Activated T-cell treated with anti-CD3 and anti-CD28 coated beads, Interleukin-2, amount 50 U/mL, for 72 hours (primary cell): Measurements from ENCODE around the gene RHOT1. TPM values are rescaled to one million over a fixed set of nuclear protein-coding genes. Genes with fewer than 3 reads are reported as not detected.

Source experiments
- ATAC-seq, 2 donors: fragments of 150-1000 bp; cut with Tn5 transposase; replicated peaks in 1 of 2; 2 replicates each; pipeline ENCODE4 v1.10.0; 2021; ENCODE audit warnings: moderate library complexity in 2 of 2, mild to moderate bottlenecking in 1 of 2
- DNase-seq, 2 donors: peaks; one replicate each; pipeline ENCODE4 v3.0.0; 2021 to 2022; ENCODE audit warnings: mixed read lengths in 1 of 2
- H3K27ac Mint-ChIP-seq: one replicate; pipeline ENCODE4 v1.8.0; 2022; ENCODE audit warnings: mild to moderate bottlenecking, moderate library complexity, mixed read lengths
- H3K27me3 Mint-ChIP-seq: one replicate; pipeline ENCODE4 v1.8.0; 2022; ENCODE audit warnings: low read depth, mixed read lengths
- H3K36me3 Mint-ChIP-seq, 2 donors: one replicate each; pipeline ENCODE4 v1.8.0; 2022; ENCODE audit warnings: mixed read lengths in 2 of 2, mild to moderate bottlenecking in 1 of 2; ENCODE audit not compliant: insufficient read depth in 2 of 2
- H3K4me1 Mint-ChIP-seq: one replicate; pipeline ENCODE4 v1.8.0; 2022; ENCODE audit warnings: low read depth, mixed read lengths
- H3K4me3 Mint-ChIP-seq, 2 donors: one replicate each; pipeline ENCODE4 v1.8.0; 2022; ENCODE audit warnings: mild to moderate bottlenecking in 2 of 2, mixed read lengths in 2 of 2, moderate library complexity in 2 of 2
- H3K9me3 Mint-ChIP-seq, 2 donors: one replicate each; pipeline ENCODE4 v1.8.0; 2022; ENCODE audit warnings: mixed read lengths in 2 of 2
- total RNA-seq, 2 donors: library from RNA; stranded (reverse); gene quantifications; one replicate each; pipeline ENCODE4 v1.2.3, GENCODE V29; 2022

The RHOT1 gene
- total RNA-seq, 2 donors from 2014 or later: 24.2 to 29.9 TPM

DNA sequence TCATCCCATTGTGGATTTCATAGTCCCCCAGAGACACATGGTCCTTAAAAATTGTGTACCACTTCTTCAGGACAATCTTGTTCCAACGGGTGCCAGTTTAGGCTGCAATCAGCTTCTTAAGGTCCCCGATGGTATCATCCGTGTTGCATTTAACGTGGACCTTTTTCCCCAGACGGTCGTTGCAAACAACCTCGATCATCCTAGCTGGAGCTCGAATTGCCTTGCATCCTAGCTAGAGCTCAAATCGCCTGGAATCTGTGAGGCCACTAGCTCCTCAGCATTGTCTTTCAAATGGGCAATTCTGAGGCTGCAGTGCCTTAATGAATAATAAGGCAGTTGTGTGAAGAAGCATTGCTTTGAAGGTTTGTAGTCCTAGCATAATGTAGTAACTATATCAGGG, 85.6 kb downstream of the RHOT1 start:
- H3K36me3 Mint-ChIP-seq: peaks cover 0 to 3% of the 10 kb centered on the region in 2 donors
- H3K27me3 Mint-ChIP-seq: no peaks in the 10 kb centered on the region
- DNase-seq: no peak
- H3K9me3 Mint-ChIP-seq: no peaks in the 10 kb centered on the region
- no peak overlapping the region for H3K4me3 Mint-ChIP-seq
- ATAC-seq: no peak
- no peak overlapping the region for H3K27ac Mint-ChIP-seq
- H3K4me1 Mint-ChIP-seq: peaks cover 4% of the 10 kb centered on the region

DNA sequence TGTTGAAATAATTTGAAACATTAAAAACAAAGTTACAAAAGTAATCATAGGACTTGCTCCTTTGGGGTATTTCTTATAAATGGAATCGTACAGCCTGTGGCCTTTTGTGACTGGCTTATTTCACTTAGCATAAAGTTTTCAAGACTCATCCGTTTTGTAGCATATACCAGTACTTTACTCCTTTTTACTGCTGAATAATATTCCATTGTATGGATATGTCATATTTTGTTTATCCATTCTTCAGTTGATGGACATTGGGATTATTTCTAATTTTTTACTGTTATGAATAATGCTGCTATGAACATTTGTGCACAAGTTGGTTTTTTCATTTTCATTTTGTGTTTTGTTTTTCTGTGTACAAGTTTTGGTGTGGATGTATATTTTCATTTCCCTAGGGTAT, 93.3 kb downstream of the RHOT1 start:
- H3K36me3 Mint-ChIP-seq: no peaks in the 10 kb centered on the region

DNA sequence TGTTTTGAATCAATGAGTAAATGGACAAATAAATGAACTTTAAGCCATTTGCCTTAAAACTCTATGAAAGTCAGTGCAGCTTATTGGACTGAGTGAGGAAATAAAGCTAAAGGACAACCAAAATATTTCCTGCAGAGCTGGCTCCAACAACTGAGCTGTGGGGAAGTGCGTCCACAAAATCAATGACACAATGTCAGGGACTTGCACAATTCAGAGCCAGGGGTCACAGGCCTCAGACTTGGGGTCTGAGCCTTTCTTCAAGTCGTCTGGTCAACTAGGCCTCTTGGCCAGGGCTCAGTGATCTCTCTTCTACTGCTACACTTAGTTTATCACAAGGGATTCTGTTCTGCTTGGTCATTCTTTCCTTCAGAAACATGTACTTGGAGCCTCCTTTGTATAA, 97.2 kb downstream of the RHOT1 start:
- Mint-ChIP-seq H3K27me3 (no peaks in the 10 kb centered on the region), H3K4me3 (no peak overlapping the region), H3K9me3 (no peaks in the 10 kb centered on the region), H3K27ac (no peak overlapping the region), H3K36me3 (no peaks in the 10 kb centered on the region), H3K4me1 (no peaks in the 10 kb centered on the region)
- ATAC-seq (no peak), DNase-seq (no peak)

More for the DNA sequence above, 93.3 kb downstream of the RHOT1 start:
- DNase-seq: no peak
- no peaks in the 10 kb centered on the region for H3K27me3 Mint-ChIP-seq
- no peak overlapping the region for H3K4me3 Mint-ChIP-seq
- ATAC-seq: no peak
- H3K27ac Mint-ChIP-seq: no peak overlapping the region
- H3K4me1 Mint-ChIP-seq: peaks cover 6% of the 10 kb centered on the region
- no peaks in the 10 kb centered on the region for H3K9me3 Mint-ChIP-seq

DNA sequence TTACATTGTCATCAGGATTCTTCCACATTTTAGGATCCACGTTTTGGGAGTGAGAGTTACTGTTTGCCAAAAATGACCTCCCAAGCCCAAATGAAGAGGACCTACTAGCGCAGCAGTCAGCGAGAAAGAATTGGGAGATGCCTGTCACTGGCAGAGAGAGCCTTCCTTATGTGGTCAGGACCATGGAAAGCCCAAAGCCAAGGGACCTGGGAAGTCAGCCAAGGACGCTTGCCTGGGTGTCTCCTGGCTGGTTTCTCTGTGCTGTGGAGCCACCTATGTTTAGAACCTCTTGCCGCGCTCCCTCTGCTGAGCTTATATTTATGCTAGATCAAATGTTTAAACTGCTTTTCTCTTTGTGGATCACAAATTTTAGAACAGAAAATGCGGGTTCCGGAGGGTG, 98.4 kb downstream of the RHOT1 start:
- H3K27me3 Mint-ChIP-seq: no peaks in the 10 kb centered on the region
- H3K27ac Mint-ChIP-seq: no peak overlapping the region
- H3K36me3 Mint-ChIP-seq: no peaks in the 10 kb centered on the region
- H3K4me1 Mint-ChIP-seq: no peaks in the 10 kb centered on the region
- no peak overlapping the region for H3K4me3 Mint-ChIP-seq
- DNase-seq: no peak
- H3K9me3 Mint-ChIP-seq: no peaks in the 10 kb centered on the region
- ATAC-seq: no peak

- Mint-ChIP-seq H3K9me3 (no peaks in the 10 kb centered on the region), H3K4me3 (no peak overlapping the region), H3K36me3 (no peaks in the 10 kb centered on the region), H3K27ac (no peak overlapping the region), H3K4me1 (no peaks in the 10 kb centered on the region), H3K27me3 (no peaks in the 10 kb centered on the region)
- ATAC-seq: no peak
- DNase-seq: no peak
Observed at GRCh38 chr17:32241640-32242039, 99.3 kb downstream of the RHOT1 start.

GRCh38 chr17:32249475-32249874, 107.2 kb downstream of the RHOT1 start:
- H3K4me1 Mint-ChIP-seq: no peaks in the 10 kb centered on the region
- no peaks in the 10 kb centered on the region for H3K27me3 Mint-ChIP-seq
- H3K4me3 Mint-ChIP-seq: no peak overlapping the region
- no peaks in the 10 kb centered on the region for H3K9me3 Mint-ChIP-seq
- H3K27ac Mint-ChIP-seq: no peak overlapping the region
- no peaks in the 10 kb centered on the region for H3K36me3 Mint-ChIP-seq
- ATAC-seq (no peak), DNase-seq (no peak)

DNA sequence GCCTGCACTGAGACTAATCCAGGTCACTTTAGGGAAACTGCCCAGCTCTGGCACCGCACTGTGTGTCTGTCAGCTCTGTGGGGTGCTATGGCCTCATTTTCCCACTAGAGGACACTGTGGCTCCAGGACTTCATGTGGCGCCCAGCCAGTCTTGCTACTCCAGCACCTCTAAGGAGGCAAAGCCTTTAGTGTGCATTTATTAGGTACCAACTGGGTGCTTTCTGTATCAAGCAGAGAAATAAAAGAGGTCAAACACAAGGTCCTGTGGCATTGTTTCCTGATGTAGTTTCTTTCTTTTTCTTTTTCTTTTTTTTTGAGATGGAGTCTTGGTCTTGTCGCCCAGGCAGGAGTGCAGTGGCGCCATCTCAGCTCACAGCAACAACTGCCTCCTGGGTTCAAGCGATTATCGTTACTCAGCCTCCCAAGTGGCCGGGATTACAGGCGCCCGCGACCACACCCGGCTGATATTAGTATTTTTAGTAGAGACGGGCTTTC, 110.9 kb downstream of the RHOT1 start:
- DNase-seq (peak; percentile 74 to 75), ATAC-seq (peak; percentile 88 to 91)
- no peaks in the 10 kb centered on the region for H3K9me3 Mint-ChIP-seq
- peaks cover 5% of the 10 kb centered on the region for H3K27me3 Mint-ChIP-seq
- no peak overlapping the region for H3K4me3 Mint-ChIP-seq
- no peaks in the 10 kb centered on the region for H3K36me3 Mint-ChIP-seq
- H3K27ac Mint-ChIP-seq: no peak overlapping the region
- no peaks in the 10 kb centered on the region for H3K4me1 Mint-ChIP-seq

GRCh38 chr17:32256012-32256700, 113.9 kb downstream of the RHOT1 start:
- Mint-ChIP-seq H3K9me3 (no peaks in the 10 kb centered on the region), H3K27me3 (peaks cover 32% of the 10 kb centered on the region), H3K4me3 (no peak overlapping the region), H3K36me3 (no peaks in the 10 kb centered on the region), H3K27ac (no peak overlapping the region), H3K4me1 (no peaks in the 10 kb centered on the region)
- no peak for DNase-seq
- ATAC-seq: no peak

DNA sequence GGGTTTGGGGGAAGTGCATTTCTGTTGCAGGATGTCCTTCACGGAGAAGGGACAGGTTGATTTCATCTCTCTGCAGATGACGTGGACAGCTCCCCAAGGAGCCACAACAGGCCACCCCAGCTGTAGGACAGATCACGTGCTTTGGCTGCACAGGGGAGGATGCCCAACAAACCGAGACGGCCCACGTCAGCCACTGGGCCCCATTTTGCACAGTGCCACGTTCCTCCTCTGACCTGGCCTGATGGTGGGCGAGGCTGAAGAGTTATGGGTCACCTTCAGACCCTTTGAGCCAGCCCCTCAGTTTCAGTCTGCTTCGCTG, 114.4 kb downstream of the RHOT1 start:
- no peak for ATAC-seq
- Mint-ChIP-seq H3K4me1 (no peaks in the 10 kb centered on the region), H3K27ac (no peak overlapping the region), H3K4me3 (no peak overlapping the region), H3K9me3 (no peaks in the 10 kb centered on the region), H3K27me3 (peaks cover 37% of the 10 kb centered on the region), H3K36me3 (no peaks in the 10 kb centered on the region)
- DNase-seq: no peak

DNA sequence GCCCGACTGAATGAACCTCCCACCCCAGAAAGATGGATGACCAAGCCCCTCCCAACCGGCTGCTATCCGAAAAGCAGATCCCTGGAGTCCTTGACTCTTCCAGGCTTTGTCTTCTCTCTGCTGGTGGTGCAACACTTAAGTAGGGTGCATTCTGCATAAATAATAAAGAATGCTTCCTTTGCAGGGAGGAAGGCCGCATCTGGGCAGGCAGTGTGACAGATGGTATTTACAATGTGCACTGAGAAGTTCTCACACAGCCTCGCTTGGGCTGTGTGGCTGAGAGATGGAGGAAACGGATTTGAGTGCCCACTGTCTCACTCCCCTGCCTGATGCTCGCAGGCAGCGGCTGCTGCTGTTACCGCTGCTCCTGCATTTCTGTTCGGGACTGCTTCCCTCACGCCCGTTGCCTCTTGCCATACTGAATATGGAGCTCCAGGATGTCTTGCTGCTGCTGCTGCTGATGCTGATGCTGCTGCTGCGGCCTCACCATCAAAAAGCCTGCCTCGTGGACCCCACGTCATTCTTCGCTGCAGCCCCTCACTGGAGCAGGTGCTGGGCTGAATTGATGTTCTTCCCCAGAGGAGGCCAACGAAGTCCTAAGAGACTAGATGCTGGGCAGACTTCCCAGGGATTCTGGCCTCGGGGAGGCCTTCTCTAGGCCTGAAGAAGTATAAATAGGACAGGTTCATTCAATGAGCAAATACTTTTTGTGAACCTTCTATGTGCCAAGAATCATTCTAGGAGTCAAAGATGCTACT, 116.3 kb downstream of the RHOT1 start:
- Mint-ChIP-seq H3K27ac (no peak overlapping the region), H3K27me3 (peaks cover 50% of the 10 kb centered on the region), H3K4me1 (no peaks in the 10 kb centered on the region), H3K4me3 (no peak overlapping the region), H3K9me3 (no peaks in the 10 kb centered on the region), H3K36me3 (no peaks in the 10 kb centered on the region)
- ATAC-seq (no peak), DNase-seq (no peak)

GRCh38 chr17:32259586-32259985, 117.3 kb downstream of the RHOT1 start:
- Mint-ChIP-seq H3K27ac (no peak overlapping the region), H3K36me3 (no peaks in the 10 kb centered on the region)
- no peak for ATAC-seq

DNA sequence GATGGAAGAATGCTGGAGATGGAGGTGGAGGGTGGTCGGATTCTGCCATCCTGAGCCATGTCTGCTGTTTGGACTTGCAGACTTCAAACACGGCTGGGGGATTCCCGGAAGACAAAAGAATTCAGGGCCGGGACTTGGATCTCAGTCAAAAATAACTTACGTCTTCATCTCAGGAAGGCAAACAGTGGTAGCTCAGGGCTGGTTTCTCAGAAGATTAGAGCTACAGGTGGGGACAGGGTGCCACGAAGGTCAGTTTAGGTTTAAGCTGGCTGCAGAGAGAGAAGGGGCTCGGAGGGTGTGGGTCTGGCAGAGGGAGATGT, 119.1 kb downstream of the RHOT1 start:
- no peaks in the 10 kb centered on the region for H3K4me1 Mint-ChIP-seq
- DNase-seq (no peak), ATAC-seq (no peak)
- no peaks in the 10 kb centered on the region for H3K36me3 Mint-ChIP-seq
- no peaks in the 10 kb centered on the region for H3K9me3 Mint-ChIP-seq
- peaks cover 68% of the 10 kb centered on the region for H3K27me3 Mint-ChIP-seq
- no peak overlapping the region for H3K27ac Mint-ChIP-seq
- no peak overlapping the region for H3K4me3 Mint-ChIP-seq

More at GRCh38 chr17:32259586-32259985, 117.3 kb downstream of the RHOT1 start:
- H3K4me3 Mint-ChIP-seq: no peak overlapping the region
- H3K4me1 Mint-ChIP-seq: no peaks in the 10 kb centered on the region
- no peak for DNase-seq
- H3K27me3 Mint-ChIP-seq: peaks cover 60% of the 10 kb centered on the region
- no peaks in the 10 kb centered on the region for H3K9me3 Mint-ChIP-seq

- Mint-ChIP-seq H3K27ac (no peak overlapping the region), H3K27me3 (peaks cover 70% of the 10 kb centered on the region)
Observed at GRCh38 chr17:32261936-32262510, 119.7 kb downstream of the RHOT1 start.

More at GRCh38 chr17:32261936-32262510, 119.7 kb downstream of the RHOT1 start:
- Mint-ChIP-seq H3K4me3 (no peak overlapping the region), H3K36me3 (no peaks in the 10 kb centered on the region), H3K4me1 (no peaks in the 10 kb centered on the region), H3K9me3 (no peaks in the 10 kb centered on the region)
- DNase-seq: no peak
- ATAC-seq: no peak
